ENCODE data around the gene CHMP1A. TPM values are rescaled to one million over a fixed set of nuclear protein-coding genes. Genes with fewer than 3 reads are reported as not detected.

CHMP1A gene
- total RNA-seq, 1 donor from 2014 or later = 104 TPM

DNA sequence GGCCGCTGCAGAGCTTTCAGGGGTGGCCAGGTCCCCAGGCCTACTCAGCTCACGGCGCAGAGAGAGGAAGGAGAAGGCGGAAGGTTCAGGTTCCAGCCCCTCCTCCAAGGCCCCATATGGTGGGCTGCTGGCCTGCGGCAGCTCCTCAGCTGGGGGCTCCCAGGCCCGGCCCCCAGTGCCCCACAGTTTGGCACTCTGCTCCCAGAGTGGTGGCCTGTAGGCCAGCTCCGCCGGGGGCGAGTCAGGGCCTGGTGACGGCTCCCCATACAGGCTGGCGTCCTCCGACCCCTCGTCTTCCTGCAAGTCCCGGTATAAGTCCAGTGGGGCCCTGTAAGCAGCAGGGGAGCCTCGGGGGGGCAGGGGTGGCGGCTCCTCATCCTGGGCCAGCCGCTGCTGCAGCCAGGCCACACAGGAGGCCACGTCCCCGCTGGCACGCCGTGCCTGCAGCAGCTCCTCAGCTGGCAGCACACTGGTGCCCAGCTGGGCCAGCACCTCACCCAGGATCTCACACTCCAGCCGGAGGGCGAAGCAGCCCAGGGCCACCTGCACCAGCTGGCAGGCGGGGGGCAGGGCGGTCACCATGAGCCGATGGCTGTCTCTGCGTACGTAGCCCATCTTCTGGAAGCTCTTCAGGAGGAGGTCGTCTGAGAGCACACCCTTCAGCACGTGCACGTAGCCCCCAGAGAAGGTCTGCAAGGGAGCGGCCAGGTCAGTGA lies 40.3 kb upstream of the CHMP1A start:
- no peak overlapping the region for H3K4me3 Mint-ChIP-seq (ENCODE audit: unreplicated experiment)
- H3K27me3 Mint-ChIP-seq (ENCODE audit: unreplicated experiment) = peaks cover 22% of the 10 kb centered on the region
- H3K27ac Mint-ChIP-seq (ENCODE audit: unreplicated experiment) = no peak overlapping the region
- H3K4me1 Mint-ChIP-seq (ENCODE audit: unreplicated experiment) = no peaks in the 10 kb centered on the region
- H3K36me3 Mint-ChIP-seq (ENCODE audit: low read depth, unreplicated experiment) = peaks cover 12% of the 10 kb centered on the region
- DNase-seq (ENCODE audit: low spot score) = no peak
- no peak for TF ChIP-seq CTCF (IDR thresholded peaks at IDR 0.05; ENCODE audit: unreplicated experiment)
- no peaks in the 10 kb centered on the region for H3K9me3 Mint-ChIP-seq (ENCODE audit: unreplicated experiment)

GRCh38 chr16:89697161-89697615 lies 39.7 kb upstream of the CHMP1A start:
- Mint-ChIP-seq H3K36me3 (ENCODE audit: low read depth, unreplicated experiment) (peaks cover 12% of the 10 kb centered on the region), H3K9me3 (ENCODE audit: unreplicated experiment) (no peaks in the 10 kb centered on the region), H3K27me3 (ENCODE audit: unreplicated experiment) (peaks cover 18% of the 10 kb centered on the region), H3K27ac (ENCODE audit: unreplicated experiment) (no peak overlapping the region), H3K4me1 (ENCODE audit: unreplicated experiment) (no peaks in the 10 kb centered on the region), H3K4me3 (ENCODE audit: unreplicated experiment) (no peak overlapping the region)
- DNase-seq (ENCODE audit: low spot score) = no peak
- TF ChIP-seq CTCF (IDR thresholded peaks at IDR 0.05; ENCODE audit: unreplicated experiment) = no peak

DNA sequence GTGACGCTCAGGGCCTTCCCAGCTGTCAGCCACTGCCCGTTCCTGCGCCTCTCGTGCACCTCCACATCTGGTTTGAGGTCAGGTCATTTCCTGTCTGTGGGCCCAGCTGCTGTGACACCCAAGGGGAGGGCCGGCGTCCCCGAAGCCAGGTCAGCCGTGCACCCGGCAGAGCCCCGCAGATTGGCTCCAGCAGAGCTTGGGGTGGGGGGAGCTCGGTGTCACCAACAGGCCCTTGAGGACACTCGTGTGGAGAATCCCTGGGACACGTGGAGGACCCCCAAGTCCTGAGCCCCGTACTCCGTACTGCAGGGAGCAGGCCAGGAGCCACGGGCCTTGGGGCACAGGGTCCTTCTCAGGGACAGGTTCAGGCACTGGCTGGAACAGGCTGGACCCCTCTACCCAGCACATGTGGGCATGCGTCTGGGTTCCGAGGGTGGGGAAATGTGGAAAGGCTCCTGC lies 39.2 kb upstream of the CHMP1A start:
- Mint-ChIP-seq H3K4me1 (ENCODE audit: unreplicated experiment) (no peaks in the 10 kb centered on the region), H3K27me3 (ENCODE audit: unreplicated experiment) (peaks cover 18% of the 10 kb centered on the region), H3K27ac (ENCODE audit: unreplicated experiment) (no peak overlapping the region), H3K4me3 (ENCODE audit: unreplicated experiment) (no peak overlapping the region), H3K36me3 (ENCODE audit: low read depth, unreplicated experiment) (peaks cover 12% of the 10 kb centered on the region), H3K9me3 (ENCODE audit: unreplicated experiment) (no peaks in the 10 kb centered on the region)
- no peak for TF ChIP-seq CTCF (IDR thresholded peaks at IDR 0.05; ENCODE audit: unreplicated experiment)
- no peak for DNase-seq (ENCODE audit: low spot score)

DNA sequence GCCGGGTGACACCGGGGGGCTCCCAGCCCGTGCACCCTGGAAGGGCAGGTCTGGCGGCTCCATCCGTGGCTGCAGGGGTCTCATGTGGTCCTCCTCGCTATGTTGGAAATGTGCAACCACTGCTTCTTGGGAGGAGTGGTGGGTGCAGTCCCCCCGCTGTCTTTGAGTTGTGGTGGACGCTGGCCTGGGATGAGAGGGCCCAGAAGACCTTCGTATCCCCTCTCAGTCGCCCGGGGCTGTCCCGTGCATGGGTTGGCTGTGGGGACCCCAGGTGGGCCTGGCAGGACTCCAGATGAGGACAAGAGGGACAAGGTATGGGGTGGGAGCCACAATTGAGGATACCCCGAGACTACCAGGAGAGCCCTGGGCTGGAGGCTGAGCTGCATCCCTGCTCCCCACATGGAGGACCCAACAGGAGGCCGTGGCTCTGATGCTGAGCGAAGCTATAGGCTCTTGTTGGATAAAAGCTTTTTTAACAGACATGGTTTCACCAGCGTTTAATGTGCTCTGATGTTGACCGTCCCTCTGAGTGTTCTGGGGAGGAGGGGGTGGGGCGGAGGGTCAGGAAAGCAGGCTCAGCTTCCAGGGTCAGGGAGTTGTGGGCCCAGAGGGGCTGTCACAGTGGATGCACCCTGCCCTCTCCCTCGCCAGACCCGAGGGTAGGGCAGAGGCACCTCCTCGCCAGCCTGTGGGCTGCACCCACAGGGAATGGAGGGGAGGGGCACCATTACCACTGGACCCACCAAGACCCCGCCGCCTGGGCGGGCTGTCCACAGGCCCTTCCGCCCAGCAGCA lies 38.6 kb upstream of the CHMP1A start:
- H3K27ac Mint-ChIP-seq (ENCODE audit: unreplicated experiment) = no peak overlapping the region
- peaks cover 18% of the 10 kb centered on the region for H3K27me3 Mint-ChIP-seq (ENCODE audit: unreplicated experiment)
- no peak for DNase-seq (ENCODE audit: low spot score)
- no peaks in the 10 kb centered on the region for H3K4me1 Mint-ChIP-seq (ENCODE audit: unreplicated experiment)
- no peaks in the 10 kb centered on the region for H3K9me3 Mint-ChIP-seq (ENCODE audit: unreplicated experiment)
- no peak for TF ChIP-seq CTCF (IDR thresholded peaks at IDR 0.05; ENCODE audit: unreplicated experiment)
- peaks cover 12% of the 10 kb centered on the region for H3K36me3 Mint-ChIP-seq (ENCODE audit: low read depth, unreplicated experiment)
- no peak overlapping the region for H3K4me3 Mint-ChIP-seq (ENCODE audit: unreplicated experiment)

Measured in endothelial cell (in vitro differentiated cells).